ENCODE results near the gene VAV3. TPM values are rescaled to one million over a fixed set of nuclear protein-coding genes. Genes with fewer than 3 reads are reported as not detected.

The VAV3 gene
- total and polyA plus RNA-seq, 2 of the 13 experiments (the other 11 are each of a cell fraction or from before 2014, with no cell fraction given): 15.9 to 29.8 TPM

DNA sequence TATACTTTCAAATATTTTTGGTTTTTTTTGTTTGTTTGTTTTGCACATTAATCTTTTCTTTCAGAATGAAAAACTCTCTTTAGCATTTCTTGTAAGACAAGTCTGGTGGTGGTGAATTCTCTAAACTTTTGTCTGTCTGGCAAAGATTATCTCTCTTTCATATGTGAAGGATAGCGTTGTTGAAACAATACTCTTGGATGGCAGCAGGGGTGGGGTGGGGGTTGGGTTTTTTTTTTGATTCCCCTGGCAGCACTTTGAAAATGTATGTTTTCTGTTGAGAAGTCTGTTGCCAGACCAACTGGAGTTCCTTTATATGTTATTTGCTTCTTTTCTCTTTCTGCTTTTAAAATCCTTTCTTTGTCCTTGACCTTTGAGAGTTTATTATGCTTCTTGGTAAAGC lies 160.2 kb downstream of the VAV3 start (continued):
- TF ChIP-seq ZBTB14 (CRISPR knock-in tag; IDR thresholded peaks at IDR 0.05): no peak

- Histone ChIP-seq H3K9me3 (ENCODE audit: low read length) (no peaks in the 10 kb centered on the region), H4K20me1 (ENCODE audit: insufficient read depth, low read length) (no peaks in the 10 kb centered on the region), H3K36me3 (replicated peaks in 1 of 2; ENCODE audit: control insufficient read depth in 1 of 2, insufficient read depth in 2 of 2, low read length in 2 of 2) (no peaks in the 10 kb centered on the region), H3K9ac (ENCODE audit: insufficient read depth, low read depth, low read length) (no peak overlapping the region), H3K4me2 (ENCODE audit: low read depth, low read length) (no peak overlapping the region), H3K27ac (ENCODE audit: extremely low read length, insufficient read depth, low read length) (no peak overlapping the region), H3K27me3 (ENCODE audit: control insufficient read depth in 1 of 2, insufficient read depth in 2 of 2, low read length in 2 of 2) (no peaks in the 10 kb centered on the region), H3K79me2 (ENCODE audit: insufficient read depth, low read length) (no peaks in the 10 kb centered on the region), H3K4me3 (replicated peaks in 1 of 3; ENCODE audit: insufficient read depth in 1 of 3, low read depth in 2 of 3, low read length in 3 of 3) (no peak overlapping the region), H2AFZ (ENCODE audit: low read length) (no peak overlapping the region), H3K4me1 (ENCODE audit: insufficient read depth, low read length) (no peaks in the 10 kb centered on the region)
- ChIA-PET CTCF (ENCODE audit: low intra/inter-chr PET ratio, low total read pairs) (no interaction called here), POLR2A (no interaction called here)
- in situ Hi-C loops (cut with HindIII; ENCODE audit: extremely low pct_ligation_motif_present, low pct_unique_long_range_greater_than_20kb) (no loop called here), intact Hi-C loops (cut with micrococcal nuclease; ENCODE audit: unreplicated experiment) (no loop called here)
- FAIRE-seq (no peak), ATAC-seq (no peak), DNase-seq (ENCODE audit: low spot score) (no peak)
- no peak for TF ChIP-seq ZNF557 (CRISPR knock-in tag; IDR thresholded peaks at IDR 0.05)
- no peak for TF ChIP-seq ZNF484 (CRISPR knock-in tag; IDR thresholded peaks at IDR 0.05; ENCODE audit: borderline replicate concordance, low read depth)
- no peak for TF ChIP-seq SP2 (CRISPR knock-in tag; IDR thresholded peaks at IDR 0.05)
- no peak for TF ChIP-seq ZNF839 (CRISPR knock-in tag; IDR thresholded peaks at IDR 0.05; ENCODE audit: borderline replicate concordance)
- no peak for TF ChIP-seq ZNF792 (CRISPR knock-in tag; IDR thresholded peaks at IDR 0.05)
- no peak for TF ChIP-seq ZFP36L2 (CRISPR knock-in tag; IDR thresholded peaks at IDR 0.05)
- TF ChIP-seq, protein P1, sequence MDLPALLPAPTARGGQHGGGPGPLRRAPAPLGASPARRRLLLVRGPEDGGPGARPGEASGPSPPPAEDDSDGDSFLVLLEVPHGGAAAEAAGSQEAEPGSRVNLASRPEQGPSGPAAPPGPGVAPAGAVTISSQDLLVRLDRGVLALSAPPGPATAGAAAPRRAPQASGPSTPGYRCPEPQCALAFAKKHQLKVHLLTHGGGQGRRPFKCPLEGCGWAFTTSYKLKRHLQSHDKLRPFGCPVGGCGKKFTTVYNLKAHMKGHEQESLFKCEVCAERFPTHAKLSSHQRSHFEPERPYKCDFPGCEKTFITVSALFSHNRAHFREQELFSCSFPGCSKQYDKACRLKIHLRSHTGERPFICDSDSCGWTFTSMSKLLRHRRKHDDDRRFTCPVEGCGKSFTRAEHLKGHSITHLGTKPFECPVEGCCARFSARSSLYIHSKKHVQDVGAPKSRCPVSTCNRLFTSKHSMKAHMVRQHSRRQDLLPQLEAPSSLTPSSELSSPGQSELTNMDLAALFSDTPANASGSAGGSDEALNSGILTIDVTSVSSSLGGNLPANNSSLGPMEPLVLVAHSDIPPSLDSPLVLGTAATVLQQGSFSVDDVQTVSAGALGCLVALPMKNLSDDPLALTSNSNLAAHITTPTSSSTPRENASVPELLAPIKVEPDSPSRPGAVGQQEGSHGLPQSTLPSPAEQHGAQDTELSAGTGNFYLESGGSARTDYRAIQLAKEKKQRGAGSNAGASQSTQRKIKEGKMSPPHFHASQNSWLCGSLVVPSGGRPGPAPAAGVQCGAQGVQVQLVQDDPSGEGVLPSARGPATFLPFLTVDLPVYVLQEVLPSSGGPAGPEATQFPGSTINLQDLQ (CRISPR knock-in tag; IDR thresholded peaks at IDR 0.05): no peak
- no peak for TF ChIP-seq ZNF446 (CRISPR knock-in tag; IDR thresholded peaks at IDR 0.05)
- 0% methylated on average over 1 of the region's 1 CpG for WGBS (ENCODE audit: low lambda C conversion rate)
- BruUV-seq (replicated peaks): no TSS peak
Observed at GRCh38 chr1:107804134-107804533, 160.8 kb downstream of the VAV3 start.
